Glutamatergic neuron (in vitro differentiated cells): Measurements from ENCODE around the gene SAMSN1. TPM values are rescaled to one million over a fixed set of nuclear protein-coding genes. Genes with fewer than 3 reads are reported as not detected.
A peak's percentile ranks its signal among the peaks of the same experiment; 100 is the strongest.

Source experiments
- DNase-seq: peaks from one replicate; pipeline ENCODE4 v3.0.0; 2022
- H3K27ac Mint-ChIP-seq: one replicate; pipeline ENCODE4 v1.8.0; 2020; ENCODE audit warnings: mild to moderate bottlenecking, mixed read lengths, inconsistent platforms; ENCODE audit not compliant: unreplicated experiment
- H3K27me3 Mint-ChIP-seq: one replicate; pipeline ENCODE4 v1.8.0; 2020; ENCODE audit warnings: mild to moderate bottlenecking, moderate library complexity, mixed read lengths, inconsistent platforms; ENCODE audit not compliant: unreplicated experiment
- H3K36me3 Mint-ChIP-seq: one replicate; pipeline ENCODE4 v1.8.0; 2020; ENCODE audit warnings: mild to moderate bottlenecking, mixed read lengths, inconsistent platforms; ENCODE audit not compliant: unreplicated experiment
- H3K4me1 Mint-ChIP-seq: one replicate; pipeline ENCODE4 v1.8.0; 2020; ENCODE audit warnings: mild to moderate bottlenecking, low read depth, mixed read lengths, inconsistent platforms; ENCODE audit not compliant: unreplicated experiment
- H3K4me3 Mint-ChIP-seq: one replicate; pipeline ENCODE4 v1.8.0; 2020; ENCODE audit warnings: mild to moderate bottlenecking, mixed read lengths, inconsistent platforms; ENCODE audit not compliant: unreplicated experiment
- H3K9me3 Mint-ChIP-seq: one replicate; pipeline ENCODE4 v1.8.0; 2020; ENCODE audit warnings: mild to moderate bottlenecking, moderate library complexity, mixed read lengths, inconsistent platforms; ENCODE audit not compliant: unreplicated experiment
- total RNA-seq: library from RNA; stranded (reverse); fragmentation: NEBNext Ultra II Directional; extraction: Animal tissue kit (Norgen Biotek cat#: 25700); gene quantifications from one replicate; pipeline ENCODE4 v1.2.1, GENCODE V29; 2021; ENCODE audit not compliant: unreplicated experiment
- TF ChIP-seq, protein P1 (sequence below): fragments of 200-600 bp; sonication (generic); IDR thresholded peaks from one replicate; pipeline ENCODE4 v1.5.0; 2021; ENCODE audit not compliant: partially characterized antibody, unreplicated experiment

Gene SAMSN1
- total RNA-seq, 1 donor from 2014 or later: 28.3 TPM

DNA sequence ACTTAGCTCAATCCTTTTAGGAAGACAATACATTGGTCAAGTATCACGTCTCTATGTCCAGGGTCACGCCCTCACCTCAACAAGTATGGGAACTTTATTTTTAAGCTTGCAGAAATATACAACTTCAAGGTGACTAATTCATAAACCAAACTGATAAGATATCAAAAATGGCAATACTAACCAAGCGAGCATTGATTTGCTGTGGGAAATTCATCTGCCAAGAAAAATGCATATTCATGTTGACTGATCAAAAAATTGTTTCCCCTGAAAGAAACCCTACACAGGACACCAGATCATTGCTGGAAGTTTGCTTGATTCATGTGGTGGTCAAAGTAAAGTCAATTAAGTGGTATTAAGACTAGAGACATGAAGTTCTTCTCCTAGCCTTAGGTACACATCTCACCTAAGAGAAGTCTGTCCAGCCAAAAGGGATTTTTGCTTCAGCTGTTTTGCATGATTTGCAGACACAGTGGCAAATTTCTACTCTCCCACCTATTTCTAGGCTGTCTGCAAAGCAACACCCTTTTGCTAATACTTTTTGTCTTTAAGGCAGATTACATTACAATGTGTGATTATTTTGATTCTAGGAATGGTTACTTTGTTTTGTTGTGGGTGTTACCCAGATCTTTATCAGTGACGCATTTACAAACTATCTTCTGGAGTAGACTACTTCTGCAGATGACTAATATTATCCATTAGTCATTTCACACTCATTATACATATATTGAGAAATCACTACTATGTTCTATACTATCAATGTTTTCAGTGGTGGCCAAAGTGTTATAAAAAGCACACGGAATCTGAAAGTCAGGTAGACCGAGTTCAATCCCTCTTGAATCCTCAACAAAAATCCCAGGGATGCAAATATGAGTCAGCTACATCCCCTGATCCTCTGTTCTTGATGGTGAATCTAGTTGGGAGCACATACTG, 12.4 kb downstream of the SAMSN1 start:
- no peaks in the 10 kb centered on the region for H3K9me3 Mint-ChIP-seq
- H3K4me3 Mint-ChIP-seq: no peak overlapping the region
- TF ChIP-seq, protein P1, sequence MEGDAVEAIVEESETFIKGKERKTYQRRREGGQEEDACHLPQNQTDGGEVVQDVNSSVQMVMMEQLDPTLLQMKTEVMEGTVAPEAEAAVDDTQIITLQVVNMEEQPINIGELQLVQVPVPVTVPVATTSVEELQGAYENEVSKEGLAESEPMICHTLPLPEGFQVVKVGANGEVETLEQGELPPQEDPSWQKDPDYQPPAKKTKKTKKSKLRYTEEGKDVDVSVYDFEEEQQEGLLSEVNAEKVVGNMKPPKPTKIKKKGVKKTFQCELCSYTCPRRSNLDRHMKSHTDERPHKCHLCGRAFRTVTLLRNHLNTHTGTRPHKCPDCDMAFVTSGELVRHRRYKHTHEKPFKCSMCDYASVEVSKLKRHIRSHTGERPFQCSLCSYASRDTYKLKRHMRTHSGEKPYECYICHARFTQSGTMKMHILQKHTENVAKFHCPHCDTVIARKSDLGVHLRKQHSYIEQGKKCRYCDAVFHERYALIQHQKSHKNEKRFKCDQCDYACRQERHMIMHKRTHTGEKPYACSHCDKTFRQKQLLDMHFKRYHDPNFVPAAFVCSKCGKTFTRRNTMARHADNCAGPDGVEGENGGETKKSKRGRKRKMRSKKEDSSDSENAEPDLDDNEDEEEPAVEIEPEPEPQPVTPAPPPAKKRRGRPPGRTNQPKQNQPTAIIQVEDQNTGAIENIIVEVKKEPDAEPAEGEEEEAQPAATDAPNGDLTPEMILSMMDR: no peak
- peaks cover 17% of the 10 kb centered on the region for H3K4me1 Mint-ChIP-seq
- H3K27ac Mint-ChIP-seq: no peak overlapping the region
- DNase-seq: no peak
- H3K27me3 Mint-ChIP-seq: peaks cover 1% of the 10 kb centered on the region
- H3K36me3 Mint-ChIP-seq: no peaks in the 10 kb centered on the region

GRCh38 chr21:14531757-14532316, 14.3 kb downstream of the SAMSN1 start:
- Mint-ChIP-seq H3K9me3 (peaks cover 6% of the 10 kb centered on the region), H3K27me3 (peaks cover 2% of the 10 kb centered on the region), H3K4me1 (peaks cover 31% of the 10 kb centered on the region), H3K36me3 (no peaks in the 10 kb centered on the region), H3K4me3 (no peak overlapping the region), H3K27ac (no peak overlapping the region)
- no peak for DNase-seq
- TF ChIP-seq, protein P1: no peak

DNA sequence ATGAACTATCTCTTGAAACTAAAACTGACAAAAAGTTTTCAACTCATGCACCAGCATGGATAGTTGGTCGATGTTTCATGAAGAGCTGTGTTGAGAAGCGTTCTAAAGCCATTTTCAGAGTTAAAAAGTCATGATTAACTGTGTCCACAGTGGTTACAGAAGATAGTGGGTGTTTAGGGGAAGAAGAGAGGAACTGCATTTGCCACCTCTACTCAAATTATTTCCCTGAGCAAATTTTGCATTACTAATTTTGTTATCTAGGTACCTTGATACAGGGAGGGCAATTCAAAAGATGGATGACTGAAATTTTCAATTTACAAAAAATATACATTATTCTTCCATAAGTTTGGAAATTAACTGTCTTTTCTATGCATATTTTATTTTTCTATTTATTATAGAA, 15.5 kb downstream of the SAMSN1 start:
- Mint-ChIP-seq H3K9me3 (peaks cover 6% of the 10 kb centered on the region), H3K27ac (no peak overlapping the region), H3K27me3 (peaks cover 2% of the 10 kb centered on the region), H3K4me1 (peaks cover 37% of the 10 kb centered on the region), H3K36me3 (no peaks in the 10 kb centered on the region), H3K4me3 (no peak overlapping the region)
- DNase-seq: no peak
- TF ChIP-seq, protein P1: no peak

- Mint-ChIP-seq H3K4me3 (peak overlapping the region; percentile 22), H3K27me3 (peaks cover 2% of the 10 kb centered on the region), H3K36me3 (no peaks in the 10 kb centered on the region), H3K27ac (peak overlapping the region; percentile 67), H3K9me3 (peaks cover 6% of the 10 kb centered on the region), H3K4me1 (peaks cover 43% of the 10 kb centered on the region)
- TF ChIP-seq, protein P1: no peak
- no peak for DNase-seq
Measured at GRCh38 chr21:14528815-14529214, 17.3 kb downstream of the SAMSN1 start.
